H9 (cell line): ENCODE results near the gene UTF1. TPM values are rescaled to one million over a fixed set of nuclear protein-coding genes. Genes with fewer than 3 reads are reported as not detected.

Experiments used
- DNase-seq: peaks from one replicate; pipeline ENCODE4 v3.0.0-alpha.2; 2017
- H2AFZ ChIP-seq: one replicate; pipeline ENCODE4 v1.6.1; 2013; ENCODE audit warnings: mild to moderate bottlenecking, low read length, control low read depth, moderate library complexity
- H2AK5ac ChIP-seq: 2 replicates; pipeline ENCODE4 v1.6.1; 2013; ENCODE audit warnings: low read length, control low read depth, mixed read lengths; ENCODE audit not compliant: insufficient read length
- H2BK120ac ChIP-seq: one replicate; pipeline ENCODE4 v1.6.1; 2013; ENCODE audit warnings: low read depth, mild to moderate bottlenecking, low read length, control low read depth, inconsistent platforms; ENCODE audit not compliant: poor library complexity, severe bottlenecking
- H2BK12ac ChIP-seq: 2 replicates; pipeline ENCODE4 v1.6.1; 2013; ENCODE audit warnings: low read length, control low read depth, mixed read lengths, low read depth; ENCODE audit not compliant: insufficient read length
- H2BK15ac ChIP-seq: 2 replicates; pipeline ENCODE4 v1.6.1; 2013; ENCODE audit warnings: low read depth, low read length, control low read depth
- H2BK20ac ChIP-seq: one replicate; pipeline ENCODE4 v1.6.1; 2013; ENCODE audit warnings: low read depth, mild to moderate bottlenecking, low read length, control low read depth, inconsistent platforms; ENCODE audit not compliant: poor library complexity, severe bottlenecking
- H2BK5ac ChIP-seq: 2 replicates; pipeline ENCODE4 v1.6.1; 2013; ENCODE audit warnings: low read length, control low read depth, mixed read lengths; ENCODE audit not compliant: insufficient read length
- H3K14ac ChIP-seq: 2 replicates; pipeline ENCODE4 v1.6.1; 2013; ENCODE audit warnings: low read length, control low read depth; ENCODE audit not compliant: insufficient read depth
- H3K18ac ChIP-seq: 2 replicates; pipeline ENCODE4 v1.6.1; 2013; ENCODE audit warnings: low read depth, mild to moderate bottlenecking, mixed read lengths, low read length, control low read depth; ENCODE audit not compliant: insufficient read length
- H3K23ac ChIP-seq: 2 replicates; pipeline ENCODE4 v1.6.1; 2013; ENCODE audit warnings: low read length, control low read depth, mixed read lengths, low read depth; ENCODE audit not compliant: insufficient read length
- H3K23me2 ChIP-seq: 2 replicates; pipeline ENCODE4 v1.6.1; 2013; ENCODE audit warnings: low read depth, mild to moderate bottlenecking, mixed read lengths, low read length, control low read depth; ENCODE audit not compliant: insufficient read length, poor library complexity, severe bottlenecking
- H3K27ac ChIP-seq: 2 replicates; pipeline ENCODE4 v1.5.1; 2013; ENCODE audit warnings: low read length, control low read depth, mixed read lengths, low read depth; ENCODE audit not compliant: insufficient read length
- H3K27me3 ChIP-seq: 2 replicates; pipeline ENCODE4 v1.6.1; 2013; ENCODE audit warnings: low read length, control low read depth, inconsistent platforms; ENCODE audit not compliant: insufficient read depth
- H3K4ac ChIP-seq: 2 replicates; pipeline ENCODE4 v1.6.1; 2013; ENCODE audit warnings: low read depth, mild to moderate bottlenecking, control low read depth, inconsistent platforms, low read length, moderate library complexity
- H3K4me1 ChIP-seq: 2 replicates; pipeline ENCODE4 v1.6.1; 2013; ENCODE audit warnings: low read length, control low read depth, inconsistent platforms; ENCODE audit not compliant: insufficient read depth
- H3K4me2 ChIP-seq: 2 replicates; pipeline ENCODE4 v1.6.1; 2013; ENCODE audit warnings: low read length, control low read depth, mixed read lengths; ENCODE audit not compliant: insufficient read length, insufficient read depth
- H3K56ac ChIP-seq: 2 replicates; pipeline ENCODE4 v1.6.1; 2013; ENCODE audit warnings: low read depth, mild to moderate bottlenecking, mixed read lengths, low read length, control low read depth; ENCODE audit not compliant: insufficient read length
- H3K79me1 ChIP-seq: 2 replicates; pipeline ENCODE4 v1.6.1; 2013; ENCODE audit warnings: low read depth, mild to moderate bottlenecking, moderate library complexity, low read length, control low read depth, inconsistent platforms; ENCODE audit not compliant: insufficient read depth, poor library complexity, severe bottlenecking
- H3K79me2 ChIP-seq: 2 replicates; pipeline ENCODE4 v1.6.1; 2013; ENCODE audit warnings: low read length, control low read depth, inconsistent platforms; ENCODE audit not compliant: insufficient read depth
- H3K9ac ChIP-seq: 2 replicates; pipeline ENCODE4 v1.6.1; 2013; ENCODE audit warnings: low read length, control low read depth, mixed read lengths; ENCODE audit not compliant: insufficient read length; ENCODE audit errors: extremely low read depth
- H3K9me3 ChIP-seq: one replicate; pipeline ENCODE4 v1.6.1; 2013; ENCODE audit warnings: low read depth, low read length, inconsistent platforms; ENCODE audit not compliant: control insufficient read depth
- H3T11ph ChIP-seq: one replicate; pipeline ENCODE4 v1.6.1; 2013; ENCODE audit warnings: mild to moderate bottlenecking, low read length, control low read depth, inconsistent platforms
- H4K20me1 ChIP-seq: one replicate; pipeline ENCODE4 v1.6.1; 2013; ENCODE audit not compliant: control insufficient read depth, insufficient read length, insufficient read depth
- H4K5ac ChIP-seq: 2 replicates; pipeline ENCODE4 v1.6.1; 2013; ENCODE audit warnings: low read depth, mild to moderate bottlenecking, mixed read lengths, low read length, control low read depth; ENCODE audit not compliant: insufficient read length
- H4K8ac ChIP-seq: replicated peaks from 2 replicates; pipeline ENCODE4 v1.6.1; 2013; ENCODE audit warnings: low read length, control low read depth, mixed read lengths, low read depth; ENCODE audit not compliant: insufficient read length
- H4K91ac ChIP-seq: 2 replicates; pipeline ENCODE4 v1.6.1; 2013; ENCODE audit warnings: low read depth, mild to moderate bottlenecking, moderate library complexity, mixed read lengths, low read length, control low read depth; ENCODE audit not compliant: insufficient read length
- H3K27ac Mint-ChIP-seq, 3 experiments: 2 replicates in 2 of 3; 3 replicates in 1 of 3; pipeline ENCODE4 v1.8.0; 2020 to 2021; ENCODE audit warnings: mixed read lengths in 3 of 3, mild to moderate bottlenecking in 1 of 3, moderate library complexity in 1 of 3
- H3K27me3 Mint-ChIP-seq: 2 replicates; pipeline ENCODE4 v1.8.0; 2021; ENCODE audit warnings: low read depth, mild to moderate bottlenecking, moderate library complexity, mixed read lengths
- H3K36me3 Mint-ChIP-seq, 3 experiments: 2 replicates in 2 of 3; 3 replicates in 1 of 3; pipeline ENCODE4 v1.8.0; 2020 to 2021; ENCODE audit warnings: low read depth in 3 of 3, mixed read lengths in 3 of 3; ENCODE audit not compliant: insufficient read depth in 1 of 3
- H3K4me1 Mint-ChIP-seq, 2 experiments: 2 replicates each; pipeline ENCODE4 v1.8.0; 2020; ENCODE audit warnings: mixed read lengths in 2 of 2
- H3K4me3 Mint-ChIP-seq, 2 experiments: 2 replicates in 1 of 2; 3 replicates in 1 of 2; pipeline ENCODE4 v1.8.0; 2020 to 2021; ENCODE audit warnings: mild to moderate bottlenecking in 2 of 2, mixed read lengths in 2 of 2, moderate library complexity in 1 of 2
- H3K9me3 Mint-ChIP-seq, 2 experiments: 2 replicates in 1 of 2; 3 replicates in 1 of 2; pipeline ENCODE4 v1.8.0; 2020; ENCODE audit warnings: mild to moderate bottlenecking in 2 of 2, mixed read lengths in 2 of 2, moderate library complexity in 1 of 2
- CTCF ChIP-seq: fragments of 200-600 bp; sonication (generic); conservative IDR thresholded peaks from 3 replicates; pipeline ENCODE4 v1.8.0; 2021; ENCODE audit warnings: antibody characterized with exemption, mild to moderate bottlenecking
- WGBS: extraction: QIAGEN DNeasy Blood & Tissue Kit; methylation state at CpG from one replicate; pipeline ENCODE4 v1.1.7; 2013; ENCODE audit warnings: missing lambda C conversion rate, low lambda C conversion rate, mixed read lengths; ENCODE audit not compliant: insufficient read length; ENCODE audit errors: extremely low coverage; 5-methylcytosine and 5-hydroxymethylcytosine counted together
- total RNA-seq: library from RNA; stranded (reverse); gene quantifications from 2 replicates; pipeline ENCODE4 v1.2.1, GENCODE V29; 2021

Gene UTF1
- total RNA-seq, 1 experiment from 2014 or later: 31.5 TPM

GRCh38 chr10:133217800-133218589, 12.0 kb upstream of the UTF1 start:
- Histone ChIP-seq H4K8ac (no peak overlapping the region), H3K4me1 (no peaks in the 10 kb centered on the region), H3K23ac (no peak overlapping the region), H2BK5ac (no peak overlapping the region), H2AK5ac (no peak overlapping the region), H3K9me3 (no peaks in the 10 kb centered on the region), H4K20me1 (no peaks in the 10 kb centered on the region), H4K91ac (no peak overlapping the region), H3K9ac (no peak overlapping the region), H3K4ac (no peak overlapping the region), H3K56ac (no peak overlapping the region), H3K79me1 (no peaks in the 10 kb centered on the region), H3K27me3 (no peaks in the 10 kb centered on the region), H3K23me2 (no peaks in the 10 kb centered on the region), H3K18ac (no peak overlapping the region), H3K14ac (no peak overlapping the region; the same call in 1 of the 2 replicates), H2BK15ac (no peak overlapping the region), H3T11ph (no peak overlapping the region), H2BK120ac (no peak overlapping the region), H3K79me2 (no peaks in the 10 kb centered on the region), H3K4me2 (no peak overlapping the region), H4K5ac (no peak overlapping the region), H3K27ac (no peak overlapping the region), H2BK20ac (no peak overlapping the region), H2BK12ac (no peak overlapping the region), H2AFZ (no peak overlapping the region)
- Mint-ChIP-seq H3K27me3 (peaks cover 3% of the 10 kb centered on the region), H3K36me3 (peaks cover 2 to 21% (median 8%) of the 10 kb centered on the region in 3 experiments; a peak in 5 of 7 replicates), H3K27ac (no peak overlapping the region; a peak in 1 of 7 replicates), H3K4me1 (peaks cover 7 to 16% of the 10 kb centered on the region in 2 experiments), H3K4me3 (no peak overlapping the region), H3K9me3 (peaks cover 2 to 5% of the 10 kb centered on the region in 2 experiments; a peak in 2 of 5 replicates)
- DNase-seq: no peak
- TF ChIP-seq CTCF: no peak
- no CpG with 5 or more reads among the region's 25 CpGs for WGBS
